ENCODE measurements around the gene GNPAT.
"Not testable (repeated sequence)": the region's sequence is repeated elsewhere in the genome, so short reads cannot be mapped to it uniquely, and the experiment has no call there.

GNPAT gene

GRCh38 chr1:231206856-231207255, 34.2 kb upstream of the GNPAT start:
- H3K4me3 ChIP-seq (ENCODE audit: low read depth, low read length), result no peak overlapping the region
- in situ Hi-C loops (cut with HindIII; ENCODE audit: low sequenced_read_pairs), result no loop called here
- TF ChIP-seq CTCF (IDR thresholded peaks at IDR 0.05; ENCODE audit: low read depth, low read length), result no peak
- no peak for DNase-seq (ENCODE audit: low read depth, low spot score)

GRCh38 chr1:231207437-231207836, 33.6 kb upstream of the GNPAT start:
- H3K4me3 ChIP-seq (ENCODE audit: low read depth, low read length), result no peak overlapping the region
- DNase-seq (ENCODE audit: low read depth, low spot score), result no peak
- no peak for TF ChIP-seq CTCF (IDR thresholded peaks at IDR 0.05; ENCODE audit: low read depth, low read length)
- in situ Hi-C loops (cut with HindIII; ENCODE audit: low sequenced_read_pairs), result no loop called here

DNA sequence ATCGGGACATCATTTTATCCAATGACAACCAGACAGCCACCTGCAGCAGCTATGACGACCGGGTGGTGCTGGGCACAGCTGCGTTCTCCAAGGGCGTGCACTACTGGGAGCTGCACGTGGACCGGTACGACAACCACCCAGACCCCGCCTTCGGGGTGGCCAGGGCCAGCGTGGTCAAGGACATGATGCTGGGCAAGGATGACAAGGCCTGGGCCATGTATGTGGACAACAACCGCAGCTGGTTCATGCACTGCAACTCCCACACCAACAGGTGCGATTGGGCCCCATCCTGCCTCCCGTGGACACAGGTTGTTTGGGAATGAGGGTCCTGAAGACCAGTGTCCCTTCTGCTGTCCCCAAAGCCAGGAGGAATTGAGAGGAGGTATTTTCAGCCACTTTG, 32.0 kb upstream of the GNPAT start:
- in situ Hi-C loops (cut with HindIII; ENCODE audit: low sequenced_read_pairs), result no loop called here
- H3K4me3 ChIP-seq (ENCODE audit: low read depth, low read length), result no peak overlapping the region
- DNase-seq (ENCODE audit: low read depth, low spot score), result no peak
- no peak for TF ChIP-seq CTCF (IDR thresholded peaks at IDR 0.05; ENCODE audit: low read depth, low read length)

- DNase-seq (ENCODE audit: low read depth, low spot score), result no peak
- in situ Hi-C loops (cut with HindIII; ENCODE audit: low sequenced_read_pairs), result no loop called here
- TF ChIP-seq CTCF (IDR thresholded peaks at IDR 0.05; ENCODE audit: low read depth, low read length), result no peak
- H3K4me3 ChIP-seq (ENCODE audit: low read depth, low read length), result no peak overlapping the region
Observed at GRCh38 chr1:231209531-231209930, 31.5 kb upstream of the GNPAT start.

- H3K4me3 ChIP-seq (ENCODE audit: low read depth, low read length), result no peak overlapping the region
- no peak for DNase-seq (ENCODE audit: low read depth, low spot score)
- TF ChIP-seq CTCF (IDR thresholded peaks at IDR 0.05; ENCODE audit: low read depth, low read length), result no peak
- in situ Hi-C loops (cut with HindIII; ENCODE audit: low sequenced_read_pairs), result no loop called here
Observed at GRCh38 chr1:231210126-231210525, 30.9 kb upstream of the GNPAT start.

- in situ Hi-C loops (cut with HindIII; ENCODE audit: low sequenced_read_pairs), result no loop called here
- TF ChIP-seq CTCF (IDR thresholded peaks at IDR 0.05; ENCODE audit: low read depth, low read length), result peak; percentile 90
- H3K4me3 ChIP-seq (ENCODE audit: low read depth, low read length), result peak overlapping the region; percentile 37
- peak; percentile 61 for DNase-seq (ENCODE audit: low read depth, low spot score)
Observed at GRCh38 chr1:231211005-231211857, 29.8 kb upstream of the GNPAT start.

GRCh38 chr1:231212301-231212700, 28.7 kb upstream of the GNPAT start:
- DNase-seq (ENCODE audit: low read depth, low spot score); in situ Hi-C loops (cut with HindIII; ENCODE audit: low sequenced_read_pairs); H3K4me3 ChIP-seq (ENCODE audit: low read depth, low read length): not testable (repeated sequence)

Measured in astrocyte of the spinal cord (primary cell).